ENCODE measurements around the gene CDIP1.

The CDIP1 gene

GRCh38 chr16:4500272-4500671 lies 38.3 kb downstream of the CDIP1 start:
- TF ChIP-seq EZH2 (IDR thresholded peaks at IDR 0.05; ENCODE audit: borderline replicate concordance, low read length): no peak
- no peak for TF ChIP-seq CTCF (IDR thresholded peaks at IDR 0.05; ENCODE audit: low read length)
- Histone ChIP-seq H4K20me1 (ENCODE audit: insufficient read depth, low read length) (no peaks in the 10 kb centered on the region), H3K9me3 (ENCODE audit: low read length) (no peaks in the 10 kb centered on the region), H3K36me3 (ENCODE audit: insufficient read depth, low read length) (peaks cover 3% of the 10 kb centered on the region; the same call in 1 of the 2 replicates), H3F3A (ENCODE audit: insufficient read depth, low read length) (peaks cover 4% of the 10 kb centered on the region; the same call in 1 of the 2 replicates), H3K27me3 (ENCODE audit: insufficient read depth, low read length) (no peaks in the 10 kb centered on the region), H3K4me1 (ENCODE audit: insufficient read depth, low read length, severe bottlenecking) (peaks cover 11% of the 10 kb centered on the region), H2AFZ (ENCODE audit: low read length) (no peak overlapping the region), H3K4me3 (ENCODE audit: low read depth, low read length, poor library complexity, severe bottlenecking) (no peak overlapping the region), H3K79me2 (ENCODE audit: insufficient read depth, low read length) (no peaks in the 10 kb centered on the region), H3K27ac (ENCODE audit: low read depth, low read length, poor library complexity, severe bottlenecking) (no peak overlapping the region), H3K9ac (ENCODE audit: low read length) (no peak overlapping the region), H3K4me2 (ENCODE audit: low read length) (no peak overlapping the region), H3K9me2 (ENCODE audit: low read depth, low read length) (no peaks in the 10 kb centered on the region)

- peaks cover 4% of the 10 kb centered on the region for H3K4me1 ChIP-seq (ENCODE audit: insufficient read depth, low read length, severe bottlenecking)
- no peaks in the 10 kb centered on the region for H3F3A ChIP-seq (ENCODE audit: insufficient read depth, low read length)
- H3K4me2 ChIP-seq (ENCODE audit: low read length): no peak overlapping the region
- H3K27ac ChIP-seq (ENCODE audit: low read depth, low read length, poor library complexity, severe bottlenecking): no peak overlapping the region
- H2AFZ ChIP-seq (ENCODE audit: low read length): no peak overlapping the region
- H3K27me3 ChIP-seq (ENCODE audit: insufficient read depth, low read length): no peaks in the 10 kb centered on the region
- H3K9ac ChIP-seq (ENCODE audit: low read length): no peak overlapping the region
- TF ChIP-seq EZH2 (IDR thresholded peaks at IDR 0.05; ENCODE audit: borderline replicate concordance, low read length) (no peak), CTCF (IDR thresholded peaks at IDR 0.05; ENCODE audit: low read length) (no peak)
- H4K20me1 ChIP-seq (ENCODE audit: insufficient read depth, low read length): no peaks in the 10 kb centered on the region
- H3K9me2 ChIP-seq (ENCODE audit: low read depth, low read length): no peaks in the 10 kb centered on the region
- H3K9me3 ChIP-seq (ENCODE audit: low read length): no peaks in the 10 kb centered on the region
- peaks cover 3% of the 10 kb centered on the region; the same call in 1 of the 2 replicates for H3K36me3 ChIP-seq (ENCODE audit: insufficient read depth, low read length)
- no peaks in the 10 kb centered on the region for H3K79me2 ChIP-seq (ENCODE audit: insufficient read depth, low read length)
- H3K4me3 ChIP-seq (ENCODE audit: low read depth, low read length, poor library complexity, severe bottlenecking): no peak overlapping the region
These were observed 39.4 kb downstream of the CDIP1 start for GRCh38 chr16:4499196-4499555.

- H3K27ac ChIP-seq (ENCODE audit: low read depth, low read length, poor library complexity, severe bottlenecking): no peak overlapping the region
- H3F3A ChIP-seq (ENCODE audit: insufficient read depth, low read length): no peaks in the 10 kb centered on the region
- no peak overlapping the region for H3K9ac ChIP-seq (ENCODE audit: low read length)
- H3K27me3 ChIP-seq (ENCODE audit: insufficient read depth, low read length): no peaks in the 10 kb centered on the region
- no peak for TF ChIP-seq EZH2 (IDR thresholded peaks at IDR 0.05; ENCODE audit: borderline replicate concordance, low read length)
- no peak for TF ChIP-seq CTCF (IDR thresholded peaks at IDR 0.05; ENCODE audit: low read length)
- no peaks in the 10 kb centered on the region for H3K9me3 ChIP-seq (ENCODE audit: low read length)
- no peaks in the 10 kb centered on the region for H3K79me2 ChIP-seq (ENCODE audit: insufficient read depth, low read length)
- no peak overlapping the region for H2AFZ ChIP-seq (ENCODE audit: low read length)
- no peak overlapping the region for H3K4me3 ChIP-seq (ENCODE audit: low read depth, low read length, poor library complexity, severe bottlenecking)
- no peaks in the 10 kb centered on the region for H3K9me2 ChIP-seq (ENCODE audit: low read depth, low read length)
- peaks cover 3% of the 10 kb centered on the region; the same call in 1 of the 2 replicates for H3K36me3 ChIP-seq (ENCODE audit: insufficient read depth, low read length)
- no peak overlapping the region for H3K4me2 ChIP-seq (ENCODE audit: low read length)
- H4K20me1 ChIP-seq (ENCODE audit: insufficient read depth, low read length): no peaks in the 10 kb centered on the region
- H3K4me1 ChIP-seq (ENCODE audit: insufficient read depth, low read length, severe bottlenecking): peaks cover under 1% of the 10 kb centered on the region
These were observed 39.9 kb downstream of the CDIP1 start for GRCh38 chr16:4498546-4499195.

Data from OCI-LY1 (cell line).